Measurements from ENCODE around the gene BRD4.
A peak's percentile ranks its signal among the peaks of the same experiment; 100 is the strongest.

The BRD4 gene

DNA sequence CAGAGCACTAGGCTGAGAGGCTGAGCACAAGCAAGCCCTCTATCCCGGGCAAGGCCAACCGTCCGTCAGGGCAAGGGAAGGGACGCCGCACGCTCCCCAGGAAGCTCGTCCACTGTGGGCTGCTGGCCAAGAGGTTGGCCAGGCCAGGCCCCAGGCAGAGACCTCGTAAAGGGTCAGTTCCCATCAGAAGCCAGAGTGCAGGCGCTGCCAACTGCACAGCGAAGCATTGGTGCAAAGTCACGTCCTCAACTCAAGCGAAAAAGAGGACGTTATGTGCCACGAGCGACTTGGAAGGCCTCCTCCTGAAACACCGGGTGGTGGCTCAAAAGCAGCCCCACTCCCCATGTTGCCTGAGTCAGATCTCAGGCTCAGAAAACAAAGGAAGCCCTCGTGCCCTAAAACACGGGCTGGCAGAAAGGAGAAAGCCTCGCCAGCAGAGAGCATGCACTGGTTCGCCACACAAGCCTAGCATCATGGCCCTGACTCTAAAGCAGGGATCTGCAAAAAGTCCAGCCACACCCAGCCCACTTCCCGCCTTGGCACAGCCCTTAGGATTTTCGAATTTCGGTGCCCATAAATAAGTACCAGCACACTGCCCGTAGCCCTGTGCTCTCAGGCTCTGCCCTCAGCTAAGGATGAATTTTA, 42.6 kb upstream of the BRD4 start:
- TF ChIP-seq, protein P1, sequence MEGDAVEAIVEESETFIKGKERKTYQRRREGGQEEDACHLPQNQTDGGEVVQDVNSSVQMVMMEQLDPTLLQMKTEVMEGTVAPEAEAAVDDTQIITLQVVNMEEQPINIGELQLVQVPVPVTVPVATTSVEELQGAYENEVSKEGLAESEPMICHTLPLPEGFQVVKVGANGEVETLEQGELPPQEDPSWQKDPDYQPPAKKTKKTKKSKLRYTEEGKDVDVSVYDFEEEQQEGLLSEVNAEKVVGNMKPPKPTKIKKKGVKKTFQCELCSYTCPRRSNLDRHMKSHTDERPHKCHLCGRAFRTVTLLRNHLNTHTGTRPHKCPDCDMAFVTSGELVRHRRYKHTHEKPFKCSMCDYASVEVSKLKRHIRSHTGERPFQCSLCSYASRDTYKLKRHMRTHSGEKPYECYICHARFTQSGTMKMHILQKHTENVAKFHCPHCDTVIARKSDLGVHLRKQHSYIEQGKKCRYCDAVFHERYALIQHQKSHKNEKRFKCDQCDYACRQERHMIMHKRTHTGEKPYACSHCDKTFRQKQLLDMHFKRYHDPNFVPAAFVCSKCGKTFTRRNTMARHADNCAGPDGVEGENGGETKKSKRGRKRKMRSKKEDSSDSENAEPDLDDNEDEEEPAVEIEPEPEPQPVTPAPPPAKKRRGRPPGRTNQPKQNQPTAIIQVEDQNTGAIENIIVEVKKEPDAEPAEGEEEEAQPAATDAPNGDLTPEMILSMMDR (IDR thresholded peaks at IDR 0.05; ENCODE audit: extremely low read depth, missing control alignments): no peak
- no peak for DNase-seq (ENCODE audit: low spot score)

DNA sequence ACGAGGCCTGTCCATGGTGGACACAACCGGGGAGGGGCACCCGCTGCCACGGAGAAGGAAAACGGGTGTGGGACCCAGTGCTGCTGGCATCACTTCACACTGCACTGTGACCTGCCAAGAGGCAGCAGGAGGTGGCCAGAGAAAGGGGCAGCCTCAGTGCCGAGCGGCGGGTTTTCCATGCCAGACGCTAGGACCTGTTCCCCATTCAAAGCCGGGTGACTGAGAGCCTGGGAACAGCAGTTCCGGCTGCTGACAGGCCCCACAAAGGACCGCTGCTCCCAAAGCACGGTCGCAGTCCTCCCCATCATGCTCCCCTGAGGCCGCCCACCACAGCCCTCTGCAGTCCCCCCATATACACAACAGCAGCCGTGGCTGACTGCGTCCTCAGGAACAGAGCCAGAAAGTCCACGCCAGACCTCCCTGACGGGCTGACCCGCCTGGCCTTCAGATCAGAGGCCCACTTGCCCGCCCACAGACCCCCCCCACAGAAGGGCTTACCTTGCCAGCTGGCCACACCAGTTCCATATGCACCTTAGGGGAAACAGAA, 41.8 kb upstream of the BRD4 start:
- DNase-seq (ENCODE audit: low spot score): no peak
- TF ChIP-seq, protein P1 (IDR thresholded peaks at IDR 0.05; ENCODE audit: extremely low read depth, missing control alignments): no peak

DNA sequence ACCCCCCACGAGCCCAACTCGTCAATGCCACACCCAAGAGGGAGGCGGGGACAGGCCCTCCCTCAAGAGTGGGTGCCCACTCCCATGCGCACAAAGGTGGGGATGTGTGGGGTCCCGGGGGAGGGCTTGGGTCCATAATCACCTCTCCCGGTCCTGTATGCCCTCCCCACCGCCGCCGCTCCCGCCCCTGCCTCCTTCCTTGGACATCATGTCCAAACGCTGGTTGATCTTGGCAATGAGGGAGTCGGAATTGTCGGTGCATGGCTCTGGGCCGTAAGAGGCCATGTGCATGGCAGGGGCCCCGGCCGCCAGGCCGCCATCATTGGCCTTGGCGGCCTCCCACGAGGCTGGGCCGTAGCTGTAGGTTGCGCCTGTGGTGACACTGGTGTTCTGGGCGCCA, 41.3 kb upstream of the BRD4 start:
- TF ChIP-seq, protein P1 (IDR thresholded peaks at IDR 0.05; ENCODE audit: extremely low read depth, missing control alignments): no peak

DNA sequence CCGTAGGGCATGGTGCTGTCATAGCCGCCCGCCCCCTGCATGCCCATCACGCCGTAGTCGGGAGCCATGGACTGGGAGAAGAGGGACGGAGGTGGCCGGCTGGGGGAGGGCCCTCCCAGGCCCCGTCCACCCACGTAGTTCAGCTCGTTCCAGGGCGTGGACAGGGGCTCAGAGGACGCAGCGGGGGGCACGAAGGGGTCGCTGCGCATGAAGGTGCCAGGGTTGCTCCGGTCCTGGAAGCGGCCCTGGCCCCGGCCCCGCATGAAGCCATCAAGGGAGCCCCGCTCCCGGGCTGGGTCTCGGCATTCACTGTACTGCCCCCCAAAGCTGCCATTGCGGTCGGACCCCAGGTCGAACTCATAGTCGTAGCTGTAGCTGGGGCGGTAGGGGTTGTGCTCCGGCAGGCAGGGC, 40.6 kb upstream of the BRD4 start:
- peak; percentile 17 for DNase-seq (ENCODE audit: low spot score)
- TF ChIP-seq, protein P1 (IDR thresholded peaks at IDR 0.05; ENCODE audit: extremely low read depth, missing control alignments): no peak

More for the DNA sequence above, 41.3 kb upstream of the BRD4 start:
- no peak for DNase-seq (ENCODE audit: low spot score)

DNA sequence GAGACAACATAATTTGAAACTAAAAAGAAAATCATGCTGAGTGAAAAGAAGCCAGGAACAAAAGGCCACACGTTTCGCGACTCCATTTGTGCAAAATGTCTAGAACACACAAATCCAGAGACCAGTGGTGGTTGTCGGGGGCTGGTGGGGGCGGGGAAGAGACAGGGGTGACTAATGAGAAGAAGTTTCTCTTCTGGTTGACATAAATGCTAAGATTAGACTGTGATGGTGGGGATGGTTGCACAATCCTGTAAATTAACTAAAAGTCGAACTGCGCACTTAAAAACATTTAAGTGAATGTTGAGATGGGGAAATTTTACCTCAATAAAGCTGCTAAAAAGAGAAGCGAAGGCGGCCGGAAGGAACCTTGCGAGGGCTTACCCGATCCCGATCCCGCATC, 40.1 kb upstream of the BRD4 start:
- TF ChIP-seq, protein P1 (IDR thresholded peaks at IDR 0.05; ENCODE audit: extremely low read depth, missing control alignments): no peak

DNA sequence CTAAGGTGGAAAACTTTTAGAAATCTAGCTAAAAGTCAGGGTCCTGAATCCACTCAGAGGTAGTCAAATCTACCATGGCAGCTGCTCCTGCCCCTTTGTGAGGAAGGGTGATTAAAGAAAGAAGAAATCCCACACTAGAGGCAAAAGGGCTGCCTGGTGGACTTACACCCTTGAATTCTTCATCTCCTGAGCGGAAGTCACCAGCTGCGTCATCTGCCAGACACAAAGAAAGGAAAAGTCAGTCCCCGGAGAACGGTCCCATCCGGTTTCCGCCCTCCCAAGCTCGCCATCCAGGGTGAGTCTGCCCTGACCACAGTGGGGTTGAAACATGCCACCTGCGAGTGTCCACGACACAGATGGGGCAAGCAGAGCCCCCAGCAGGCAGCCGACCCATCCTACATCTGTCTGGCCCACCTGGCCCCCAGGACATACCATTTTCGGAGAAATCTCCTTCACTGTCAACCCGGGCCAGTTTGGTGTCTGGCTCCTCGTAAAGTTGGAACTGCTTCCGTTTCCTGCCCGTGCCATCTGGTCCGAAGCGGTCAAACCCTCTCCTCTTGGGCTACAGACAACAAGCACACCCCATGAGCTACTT, 39.5 kb upstream of the BRD4 start:
- DNase-seq (ENCODE audit: low spot score): no peak
- TF ChIP-seq, protein P1 (IDR thresholded peaks at IDR 0.05; ENCODE audit: extremely low read depth, missing control alignments): no peak

More for the DNA sequence above, 40.1 kb upstream of the BRD4 start:
- no peak for DNase-seq (ENCODE audit: low spot score)

DNA sequence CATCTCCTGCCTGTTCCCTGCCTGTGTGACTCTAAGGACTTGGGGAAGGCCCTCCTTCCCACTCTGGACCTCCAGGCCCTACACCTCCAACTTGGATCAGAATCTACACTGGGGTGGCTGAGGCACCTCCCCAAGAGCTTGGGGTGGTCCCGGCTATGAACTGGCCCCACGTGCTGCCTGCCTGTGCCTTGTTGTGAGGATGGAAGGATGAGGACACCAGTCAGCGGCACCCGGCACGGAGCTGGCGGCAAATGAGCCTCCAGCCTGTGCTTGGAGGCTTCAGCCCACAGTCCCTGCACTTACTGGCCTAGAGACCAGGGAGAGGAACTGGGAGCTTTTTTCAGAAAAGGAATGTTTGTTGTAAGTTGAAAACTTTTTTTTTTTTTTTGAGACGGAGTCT, 38.8 kb upstream of the BRD4 start:
- TF ChIP-seq, protein P1 (IDR thresholded peaks at IDR 0.05; ENCODE audit: extremely low read depth, missing control alignments): no peak
- peak; percentile 12 for DNase-seq (ENCODE audit: low spot score)

All from GM20000 (cell line).